GM21381 (cell line): ENCODE measurements around the gene ARID3B.
"Not testable (repeated sequence)": the region's sequence is repeated elsewhere in the genome, so short reads cannot be mapped to it uniquely, and the experiment has no call there.

Experiments
- ATAC-seq: cut with Tn5 transposase; IDR thresholded peaks from one replicate; pipeline ENCODE4 v1.9.1; 2021; ENCODE audit warnings: mild to moderate bottlenecking, moderate library complexity; ENCODE audit not compliant: unreplicated experiment

ARID3B gene

GRCh38 chr15:74618841-74619596 lies 78.0 kb downstream of the ARID3B start:
- ATAC-seq: no peak

- no peak for ATAC-seq
Measured at GRCh38 chr15:74619916-74620635, 79.1 kb downstream of the ARID3B start.

- ATAC-seq: no peak
Measured at GRCh38 chr15:74620636-74621545, 79.9 kb downstream of the ARID3B start.

GRCh38 chr15:74621546-74621920 lies 80.5 kb downstream of the ARID3B start:
- ATAC-seq: no peak

- ATAC-seq: no peak
Measured at GRCh38 chr15:74621936-74622335, 80.9 kb downstream of the ARID3B start.

GRCh38 chr15:74622758-74623157 lies 81.7 kb downstream of the ARID3B start:
- no peak for ATAC-seq

GRCh38 chr15:74624020-74624602 lies 83.1 kb downstream of the ARID3B start:
- no peak for ATAC-seq

GRCh38 chr15:74625693-74626092 lies 84.7 kb downstream of the ARID3B start:
- no peak for ATAC-seq

- no peak for ATAC-seq
Measured at GRCh38 chr15:74626336-74626735, 85.3 kb downstream of the ARID3B start.

- peak; percentile 44 for ATAC-seq
Measured at GRCh38 chr15:74626752-74627692, 86.0 kb downstream of the ARID3B start.

GRCh38 chr15:74627766-74628165 lies 86.7 kb downstream of the ARID3B start:
- ATAC-seq: no peak

GRCh38 chr15:74628199-74628598 lies 87.2 kb downstream of the ARID3B start:
- no peak for ATAC-seq

GRCh38 chr15:74628949-74629348 lies 87.9 kb downstream of the ARID3B start:
- no peak for ATAC-seq

GRCh38 chr15:74629696-74630095 lies 88.7 kb downstream of the ARID3B start:
- ATAC-seq: not testable (repeated sequence)

GRCh38 chr15:74630284-74631086 lies 89.5 kb downstream of the ARID3B start:
- no peak for ATAC-seq

- no peak for ATAC-seq
Measured at GRCh38 chr15:74631087-74631385, 90.0 kb downstream of the ARID3B start.

- ATAC-seq: no peak
Measured at GRCh38 chr15:74631408-74631807, 90.4 kb downstream of the ARID3B start.

GRCh38 chr15:74631935-74632560 lies 91.0 kb downstream of the ARID3B start:
- no peak for ATAC-seq

- ATAC-seq: no peak
Measured at GRCh38 chr15:74632601-74633000, 91.6 kb downstream of the ARID3B start.
